ENCODE data around the gene ATP5MG. TPM values are rescaled to one million over a fixed set of nuclear protein-coding genes. Genes with fewer than 3 reads are reported as not detected.

ATP5MG gene
- polyA plus RNA-seq, 1 experiment: 423 TPM

- DNase-seq (ENCODE audit: low read depth, low spot score): no peak
- no peak for TF ChIP-seq CTCF (IDR thresholded peaks at IDR 0.05; ENCODE audit: low read depth, low read length)
These were observed 26.7 kb upstream of the ATP5MG start for GRCh38 chr11:118374729-118375128.

GRCh38 chr11:118375978-118376377, 25.4 kb upstream of the ATP5MG start:
- CTCF ChIA-PET: interaction anchor here (1.0 kb wide), 1 partner anchor 112 kb away, joined by 4 read pairs; no protein-coding TSS in a partner anchor

More at GRCh38 chr11:118374729-118375128, 26.7 kb upstream of the ATP5MG start:
- POLR2A ChIA-PET: no interaction called here
- Histone ChIP-seq H3K27ac (ENCODE audit: low read depth, low read length) (no peak overlapping the region), H3K4me3 (ENCODE audit: low read depth, low read length) (no peak overlapping the region), H3K9me3 (ENCODE audit: control insufficient read depth, insufficient read depth, low read length) (no peaks in the 10 kb centered on the region), H3K27me3 (ENCODE audit: control insufficient read depth, insufficient read depth, low read length) (no peaks in the 10 kb centered on the region)
- CTCF ChIA-PET: interaction anchor here (1.0 kb wide), 1 partner anchor 113 kb away, joined by 4 read pairs; no protein-coding TSS in a partner anchor

GRCh38 chr11:118379497-118379896, 21.9 kb upstream of the ATP5MG start:
- no peak for DNase-seq (ENCODE audit: low read depth, low spot score)
- H3K27ac ChIP-seq (ENCODE audit: low read depth, low read length): no peak overlapping the region
- H3K27me3 ChIP-seq (ENCODE audit: control insufficient read depth, insufficient read depth, low read length): no peaks in the 10 kb centered on the region
- no peak for TF ChIP-seq CTCF (IDR thresholded peaks at IDR 0.05; ENCODE audit: low read depth, low read length)
- no peaks in the 10 kb centered on the region for H3K9me3 ChIP-seq (ENCODE audit: control insufficient read depth, insufficient read depth, low read length)
- ChIA-PET POLR2A (no interaction called here), CTCF (interaction anchor here (3.0 kb wide), 1 partner anchor 109 kb away, joined by 11 read pairs; no protein-coding TSS in a partner anchor)
- H3K4me3 ChIP-seq (ENCODE audit: low read depth, low read length): no peak overlapping the region

More at GRCh38 chr11:118375978-118376377, 25.4 kb upstream of the ATP5MG start:
- no peak for DNase-seq (ENCODE audit: low read depth, low spot score)
- H3K27ac ChIP-seq (ENCODE audit: low read depth, low read length): no peak overlapping the region
- no peaks in the 10 kb centered on the region for H3K27me3 ChIP-seq (ENCODE audit: control insufficient read depth, insufficient read depth, low read length)
- POLR2A ChIA-PET: no interaction called here
- no peaks in the 10 kb centered on the region for H3K9me3 ChIP-seq (ENCODE audit: control insufficient read depth, insufficient read depth, low read length)
- no peak overlapping the region for H3K4me3 ChIP-seq (ENCODE audit: low read depth, low read length)
- no peak for TF ChIP-seq CTCF (IDR thresholded peaks at IDR 0.05; ENCODE audit: low read depth, low read length)

- H3K27ac ChIP-seq (ENCODE audit: low read depth, low read length): no peak overlapping the region
- H3K27me3 ChIP-seq (ENCODE audit: control insufficient read depth, insufficient read depth, low read length): no peaks in the 10 kb centered on the region
- DNase-seq (ENCODE audit: low read depth, low spot score): no peak
- POLR2A ChIA-PET: no interaction called here
- no peak for TF ChIP-seq CTCF (IDR thresholded peaks at IDR 0.05; ENCODE audit: low read depth, low read length)
- CTCF ChIA-PET: interaction anchor here (0.6 to 3.0 kb wide), 2 partner anchors 51 to 108 kb away, joined by 3 to 11 read pairs; no protein-coding TSS in a partner anchor
- H3K4me3 ChIP-seq (ENCODE audit: low read depth, low read length): no peak overlapping the region
- H3K9me3 ChIP-seq (ENCODE audit: control insufficient read depth, insufficient read depth, low read length): no peaks in the 10 kb centered on the region
These were observed 20.8 kb upstream of the ATP5MG start for GRCh38 chr11:118380571-118380970.

GRCh38 chr11:118382954-118383353, 18.5 kb upstream of the ATP5MG start:
- Histone ChIP-seq H3K4me3 (ENCODE audit: low read depth, low read length) (no peak overlapping the region), H3K9me3 (ENCODE audit: control insufficient read depth, insufficient read depth, low read length) (no peaks in the 10 kb centered on the region), H3K27ac (ENCODE audit: low read depth, low read length) (no peak overlapping the region), H3K27me3 (ENCODE audit: control insufficient read depth, insufficient read depth, low read length) (no peaks in the 10 kb centered on the region)
- no peak for DNase-seq (ENCODE audit: low read depth, low spot score)
- ChIA-PET POLR2A (no interaction called here), CTCF (no interaction called here)
- TF ChIP-seq CTCF (IDR thresholded peaks at IDR 0.05; ENCODE audit: low read depth, low read length): no peak

Data from AG04450 (cell line).